ENCODE data around the gene RAB35.

The RAB35 gene

GRCh38 chr12:120116441-120116791 lies at the start of gene RAB35:
RAB35 (minus strand) TSS chr12:120116753; CDS start chr12:120116650, 103 bp downstream.
- no peak for DNase-seq (ENCODE audit: low spot score)

- DNase-seq (ENCODE audit: low spot score): no peak
Observed at GRCh38 chr12:120164293-120164692, 47.7 kb upstream of the RAB35 start.

GRCh38 chr12:120162763-120163162 lies 46.2 kb upstream of the RAB35 start:
- DNase-seq (ENCODE audit: low spot score): no peak

GRCh38 chr12:120161852-120162251 lies 45.3 kb upstream of the RAB35 start:
- DNase-seq (ENCODE audit: low spot score): no peak

- DNase-seq (ENCODE audit: low spot score): no peak
Observed at GRCh38 chr12:120159509-120160237, 43.1 kb upstream of the RAB35 start.

- DNase-seq (ENCODE audit: low spot score): no peak
Observed at GRCh38 chr12:120158351-120158750, 41.8 kb upstream of the RAB35 start.

GRCh38 chr12:120157678-120158077 lies 41.1 kb upstream of the RAB35 start:
- DNase-seq (ENCODE audit: low spot score): no peak

GRCh38 chr12:120156315-120157259 lies 40.0 kb upstream of the RAB35 start:
- no peak for DNase-seq (ENCODE audit: low spot score)

- no peak for DNase-seq (ENCODE audit: low spot score)
Observed at GRCh38 chr12:120155072-120155471, 38.5 kb upstream of the RAB35 start.

GRCh38 chr12:120150919-120151525 lies 34.5 kb upstream of the RAB35 start:
- no peak for DNase-seq (ENCODE audit: low spot score)

- no peak for DNase-seq (ENCODE audit: low spot score)
Observed at GRCh38 chr12:120148011-120148410, 31.5 kb upstream of the RAB35 start.

- no peak for DNase-seq (ENCODE audit: low spot score)
Observed at GRCh38 chr12:120145164-120145563, 28.6 kb upstream of the RAB35 start.

GRCh38 chr12:120144215-120144614 lies 27.7 kb upstream of the RAB35 start:
- DNase-seq (ENCODE audit: low spot score): no peak

- DNase-seq (ENCODE audit: low spot score): peak; percentile 20
Observed at GRCh38 chr12:120142231-120142877, 25.8 kb upstream of the RAB35 start.

- no peak for DNase-seq (ENCODE audit: low spot score)
Observed at GRCh38 chr12:120141336-120141735, 24.8 kb upstream of the RAB35 start.

GRCh38 chr12:120140603-120141002 lies 24.1 kb upstream of the RAB35 start:
- DNase-seq (ENCODE audit: low spot score): no peak

GRCh38 chr12:120139958-120140357 lies 23.4 kb upstream of the RAB35 start:
- DNase-seq (ENCODE audit: low spot score): no peak

- no peak for DNase-seq (ENCODE audit: low spot score)
Observed at GRCh38 chr12:120138366-120138765, 21.8 kb upstream of the RAB35 start.

- DNase-seq (ENCODE audit: low spot score): no peak
Observed at GRCh38 chr12:120137833-120138232, 21.3 kb upstream of the RAB35 start.

- no peak for DNase-seq (ENCODE audit: low spot score)
Observed at GRCh38 chr12:120136093-120136770, 19.7 kb upstream of the RAB35 start.

- DNase-seq (ENCODE audit: low spot score): no peak
Observed at GRCh38 chr12:120134307-120134980, 17.9 kb upstream of the RAB35 start.

Measured in COLO829 (cell line).